H9 (cell line): ENCODE measurements around the gene MAP3K5. TPM values are rescaled to one million over a fixed set of nuclear protein-coding genes. Genes with fewer than 3 reads are reported as not detected.

Source experiments
- DNase-seq: peaks from one replicate; pipeline ENCODE4 v3.0.0-alpha.2; 2017
- H2AFZ ChIP-seq: one replicate; pipeline ENCODE4 v1.6.1; 2013; ENCODE audit warnings: mild to moderate bottlenecking, low read length, control low read depth, moderate library complexity
- H2AK5ac ChIP-seq: 2 replicates; pipeline ENCODE4 v1.6.1; 2013; ENCODE audit warnings: low read length, control low read depth, mixed read lengths; ENCODE audit not compliant: insufficient read length
- H2BK120ac ChIP-seq: one replicate; pipeline ENCODE4 v1.6.1; 2013; ENCODE audit warnings: low read depth, mild to moderate bottlenecking, low read length, control low read depth, inconsistent platforms; ENCODE audit not compliant: poor library complexity, severe bottlenecking
- H2BK12ac ChIP-seq: 2 replicates; pipeline ENCODE4 v1.6.1; 2013; ENCODE audit warnings: low read length, control low read depth, mixed read lengths, low read depth; ENCODE audit not compliant: insufficient read length
- H2BK15ac ChIP-seq: 2 replicates; pipeline ENCODE4 v1.6.1; 2013; ENCODE audit warnings: low read depth, low read length, control low read depth
- H2BK20ac ChIP-seq: one replicate; pipeline ENCODE4 v1.6.1; 2013; ENCODE audit warnings: low read depth, mild to moderate bottlenecking, low read length, control low read depth, inconsistent platforms; ENCODE audit not compliant: poor library complexity, severe bottlenecking
- H2BK5ac ChIP-seq: 2 replicates; pipeline ENCODE4 v1.6.1; 2013; ENCODE audit warnings: low read length, control low read depth, mixed read lengths; ENCODE audit not compliant: insufficient read length
- H3K14ac ChIP-seq: 2 replicates; pipeline ENCODE4 v1.6.1; 2013; ENCODE audit warnings: low read length, control low read depth; ENCODE audit not compliant: insufficient read depth
- H3K18ac ChIP-seq: 2 replicates; pipeline ENCODE4 v1.6.1; 2013; ENCODE audit warnings: low read depth, mild to moderate bottlenecking, mixed read lengths, low read length, control low read depth; ENCODE audit not compliant: insufficient read length
- H3K23ac ChIP-seq: 2 replicates; pipeline ENCODE4 v1.6.1; 2013; ENCODE audit warnings: low read length, control low read depth, mixed read lengths, low read depth; ENCODE audit not compliant: insufficient read length
- H3K23me2 ChIP-seq: 2 replicates; pipeline ENCODE4 v1.6.1; 2013; ENCODE audit warnings: low read depth, mild to moderate bottlenecking, mixed read lengths, low read length, control low read depth; ENCODE audit not compliant: insufficient read length, poor library complexity, severe bottlenecking
- H3K27ac ChIP-seq: 2 replicates; pipeline ENCODE4 v1.5.1; 2013; ENCODE audit warnings: low read length, control low read depth, mixed read lengths, low read depth; ENCODE audit not compliant: insufficient read length
- H3K27me3 ChIP-seq: 2 replicates; pipeline ENCODE4 v1.6.1; 2013; ENCODE audit warnings: low read length, control low read depth, inconsistent platforms; ENCODE audit not compliant: insufficient read depth
- H3K4ac ChIP-seq: 2 replicates; pipeline ENCODE4 v1.6.1; 2013; ENCODE audit warnings: low read depth, mild to moderate bottlenecking, control low read depth, inconsistent platforms, low read length, moderate library complexity
- H3K4me1 ChIP-seq: 2 replicates; pipeline ENCODE4 v1.6.1; 2013; ENCODE audit warnings: low read length, control low read depth, inconsistent platforms; ENCODE audit not compliant: insufficient read depth
- H3K4me2 ChIP-seq: 2 replicates; pipeline ENCODE4 v1.6.1; 2013; ENCODE audit warnings: low read length, control low read depth, mixed read lengths; ENCODE audit not compliant: insufficient read length, insufficient read depth
- H3K56ac ChIP-seq: 2 replicates; pipeline ENCODE4 v1.6.1; 2013; ENCODE audit warnings: low read depth, mild to moderate bottlenecking, mixed read lengths, low read length, control low read depth; ENCODE audit not compliant: insufficient read length
- H3K79me1 ChIP-seq: 2 replicates; pipeline ENCODE4 v1.6.1; 2013; ENCODE audit warnings: low read depth, mild to moderate bottlenecking, moderate library complexity, low read length, control low read depth, inconsistent platforms; ENCODE audit not compliant: insufficient read depth, poor library complexity, severe bottlenecking
- H3K79me2 ChIP-seq: 2 replicates; pipeline ENCODE4 v1.6.1; 2013; ENCODE audit warnings: low read length, control low read depth, inconsistent platforms; ENCODE audit not compliant: insufficient read depth
- H3K9ac ChIP-seq: 2 replicates; pipeline ENCODE4 v1.6.1; 2013; ENCODE audit warnings: low read length, control low read depth, mixed read lengths; ENCODE audit not compliant: insufficient read length; ENCODE audit errors: extremely low read depth
- H3K9me3 ChIP-seq: one replicate; pipeline ENCODE4 v1.6.1; 2013; ENCODE audit warnings: low read depth, low read length, inconsistent platforms; ENCODE audit not compliant: control insufficient read depth
- H3T11ph ChIP-seq: one replicate; pipeline ENCODE4 v1.6.1; 2013; ENCODE audit warnings: mild to moderate bottlenecking, low read length, control low read depth, inconsistent platforms
- H4K20me1 ChIP-seq: one replicate; pipeline ENCODE4 v1.6.1; 2013; ENCODE audit not compliant: control insufficient read depth, insufficient read length, insufficient read depth
- H4K5ac ChIP-seq: 2 replicates; pipeline ENCODE4 v1.6.1; 2013; ENCODE audit warnings: low read depth, mild to moderate bottlenecking, mixed read lengths, low read length, control low read depth; ENCODE audit not compliant: insufficient read length
- H4K8ac ChIP-seq: replicated peaks from 2 replicates; pipeline ENCODE4 v1.6.1; 2013; ENCODE audit warnings: low read length, control low read depth, mixed read lengths, low read depth; ENCODE audit not compliant: insufficient read length
- H4K91ac ChIP-seq: 2 replicates; pipeline ENCODE4 v1.6.1; 2013; ENCODE audit warnings: low read depth, mild to moderate bottlenecking, moderate library complexity, mixed read lengths, low read length, control low read depth; ENCODE audit not compliant: insufficient read length
- H3K27ac Mint-ChIP-seq, 3 experiments: 2 replicates in 2 of 3; 3 replicates in 1 of 3; pipeline ENCODE4 v1.8.0; 2020 to 2021; ENCODE audit warnings: mixed read lengths in 3 of 3, mild to moderate bottlenecking in 1 of 3, moderate library complexity in 1 of 3
- H3K27me3 Mint-ChIP-seq: 2 replicates; pipeline ENCODE4 v1.8.0; 2021; ENCODE audit warnings: low read depth, mild to moderate bottlenecking, moderate library complexity, mixed read lengths
- H3K36me3 Mint-ChIP-seq, 3 experiments: 2 replicates in 2 of 3; 3 replicates in 1 of 3; pipeline ENCODE4 v1.8.0; 2020 to 2021; ENCODE audit warnings: low read depth in 3 of 3, mixed read lengths in 3 of 3; ENCODE audit not compliant: insufficient read depth in 1 of 3
- H3K4me1 Mint-ChIP-seq, 2 experiments: 2 replicates each; pipeline ENCODE4 v1.8.0; 2020; ENCODE audit warnings: mixed read lengths in 2 of 2
- H3K4me3 Mint-ChIP-seq, 2 experiments: 2 replicates in 1 of 2; 3 replicates in 1 of 2; pipeline ENCODE4 v1.8.0; 2020 to 2021; ENCODE audit warnings: mild to moderate bottlenecking in 2 of 2, mixed read lengths in 2 of 2, moderate library complexity in 1 of 2
- H3K9me3 Mint-ChIP-seq, 2 experiments: 2 replicates in 1 of 2; 3 replicates in 1 of 2; pipeline ENCODE4 v1.8.0; 2020; ENCODE audit warnings: mild to moderate bottlenecking in 2 of 2, mixed read lengths in 2 of 2, moderate library complexity in 1 of 2
- total RNA-seq: library from RNA; stranded (reverse); gene quantifications from 2 replicates; pipeline ENCODE4 v1.2.1, GENCODE V29; 2021
- TF ChIP-seq, protein P1 (sequence below): fragments of 200-600 bp; sonication (generic); conservative IDR thresholded peaks from 3 replicates; pipeline ENCODE4 v1.8.0; 2021; ENCODE audit warnings: antibody characterized with exemption, mild to moderate bottlenecking

Gene MAP3K5
- total RNA-seq, 1 experiment from 2014 or later, result 1.6 TPM

DNA sequence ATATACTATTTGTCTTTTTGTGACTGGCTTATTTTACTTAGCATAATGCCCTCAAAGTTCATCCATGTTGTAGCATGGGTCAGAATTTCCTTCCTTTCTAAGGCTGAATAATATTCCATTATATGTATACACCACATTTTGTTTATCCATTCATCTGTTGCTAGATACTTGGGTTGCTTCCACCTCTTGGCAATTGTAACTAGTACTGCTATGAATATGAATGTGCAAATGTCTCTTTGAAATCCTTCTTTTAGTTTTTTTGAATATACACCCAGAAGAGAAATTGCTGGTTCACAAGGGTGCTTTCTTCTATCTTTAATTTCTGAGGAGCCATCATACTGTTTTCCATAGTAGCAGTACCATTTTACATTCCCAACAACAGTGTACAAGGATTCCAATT lies 220.8 kb downstream of the MAP3K5 start:
- H3K23ac ChIP-seq, result no peak overlapping the region
- no peak overlapping the region for H4K8ac ChIP-seq
- no peak overlapping the region for H3K27ac Mint-ChIP-seq
- H4K20me1 ChIP-seq, result no peaks in the 10 kb centered on the region
- no peak overlapping the region for H4K5ac ChIP-seq
- no peak overlapping the region for H3K9ac ChIP-seq
- no peak overlapping the region for H2BK120ac ChIP-seq
- DNase-seq, result no peak
- H3K4me3 Mint-ChIP-seq, result no peak overlapping the region
- no peak overlapping the region for H3K56ac ChIP-seq
- no peak overlapping the region for H2BK15ac ChIP-seq
- H3K79me1 ChIP-seq, result no peaks in the 10 kb centered on the region
- H3K36me3 Mint-ChIP-seq, result peaks cover 10 to 27% (median 26%) of the 10 kb centered on the region in 3 experiments
- H3K9me3 ChIP-seq, result peaks cover 11% of the 10 kb centered on the region
- no peak overlapping the region for H3K4ac ChIP-seq
- no peaks in the 10 kb centered on the region for H3K79me2 ChIP-seq
- no peaks in the 10 kb centered on the region for H3K23me2 ChIP-seq
- H3T11ph ChIP-seq, result no peak overlapping the region
- no peak overlapping the region for H3K4me2 ChIP-seq
- no peaks in the 10 kb centered on the region for H3K4me1 ChIP-seq
- TF ChIP-seq, protein P1, sequence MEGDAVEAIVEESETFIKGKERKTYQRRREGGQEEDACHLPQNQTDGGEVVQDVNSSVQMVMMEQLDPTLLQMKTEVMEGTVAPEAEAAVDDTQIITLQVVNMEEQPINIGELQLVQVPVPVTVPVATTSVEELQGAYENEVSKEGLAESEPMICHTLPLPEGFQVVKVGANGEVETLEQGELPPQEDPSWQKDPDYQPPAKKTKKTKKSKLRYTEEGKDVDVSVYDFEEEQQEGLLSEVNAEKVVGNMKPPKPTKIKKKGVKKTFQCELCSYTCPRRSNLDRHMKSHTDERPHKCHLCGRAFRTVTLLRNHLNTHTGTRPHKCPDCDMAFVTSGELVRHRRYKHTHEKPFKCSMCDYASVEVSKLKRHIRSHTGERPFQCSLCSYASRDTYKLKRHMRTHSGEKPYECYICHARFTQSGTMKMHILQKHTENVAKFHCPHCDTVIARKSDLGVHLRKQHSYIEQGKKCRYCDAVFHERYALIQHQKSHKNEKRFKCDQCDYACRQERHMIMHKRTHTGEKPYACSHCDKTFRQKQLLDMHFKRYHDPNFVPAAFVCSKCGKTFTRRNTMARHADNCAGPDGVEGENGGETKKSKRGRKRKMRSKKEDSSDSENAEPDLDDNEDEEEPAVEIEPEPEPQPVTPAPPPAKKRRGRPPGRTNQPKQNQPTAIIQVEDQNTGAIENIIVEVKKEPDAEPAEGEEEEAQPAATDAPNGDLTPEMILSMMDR, result no peak
- H4K91ac ChIP-seq, result no peak overlapping the region
- H2AFZ ChIP-seq, result no peak overlapping the region
- peaks cover 21 to 24% of the 10 kb centered on the region in 2 experiments for H3K9me3 Mint-ChIP-seq
- H3K18ac ChIP-seq, result no peak overlapping the region
- no peak overlapping the region for H3K14ac ChIP-seq
- no peak overlapping the region for H3K27ac ChIP-seq
- H2AK5ac ChIP-seq, result no peak overlapping the region
- no peak overlapping the region for H2BK5ac ChIP-seq
- H2BK12ac ChIP-seq, result no peak overlapping the region
- no peaks in the 10 kb centered on the region for H3K27me3 ChIP-seq
- no peak overlapping the region for H2BK20ac ChIP-seq
- peaks cover 7 to 8% of the 10 kb centered on the region in 2 experiments for H3K4me1 Mint-ChIP-seq
- H3K27me3 Mint-ChIP-seq, result no peaks in the 10 kb centered on the region
